G401.6 (cell line): ENCODE data around the gene CHMP4A.
A peak's percentile ranks its signal among the peaks of the same experiment; 100 is the strongest.

ENCODE experiments used
- FAIRE-seq: peaks from 2 replicates; lab custom pipeline; 2012; peaks lifted over from hg19 to GRCh38; lab: Jason Lieb, UNC

Gene CHMP4A

DNA sequence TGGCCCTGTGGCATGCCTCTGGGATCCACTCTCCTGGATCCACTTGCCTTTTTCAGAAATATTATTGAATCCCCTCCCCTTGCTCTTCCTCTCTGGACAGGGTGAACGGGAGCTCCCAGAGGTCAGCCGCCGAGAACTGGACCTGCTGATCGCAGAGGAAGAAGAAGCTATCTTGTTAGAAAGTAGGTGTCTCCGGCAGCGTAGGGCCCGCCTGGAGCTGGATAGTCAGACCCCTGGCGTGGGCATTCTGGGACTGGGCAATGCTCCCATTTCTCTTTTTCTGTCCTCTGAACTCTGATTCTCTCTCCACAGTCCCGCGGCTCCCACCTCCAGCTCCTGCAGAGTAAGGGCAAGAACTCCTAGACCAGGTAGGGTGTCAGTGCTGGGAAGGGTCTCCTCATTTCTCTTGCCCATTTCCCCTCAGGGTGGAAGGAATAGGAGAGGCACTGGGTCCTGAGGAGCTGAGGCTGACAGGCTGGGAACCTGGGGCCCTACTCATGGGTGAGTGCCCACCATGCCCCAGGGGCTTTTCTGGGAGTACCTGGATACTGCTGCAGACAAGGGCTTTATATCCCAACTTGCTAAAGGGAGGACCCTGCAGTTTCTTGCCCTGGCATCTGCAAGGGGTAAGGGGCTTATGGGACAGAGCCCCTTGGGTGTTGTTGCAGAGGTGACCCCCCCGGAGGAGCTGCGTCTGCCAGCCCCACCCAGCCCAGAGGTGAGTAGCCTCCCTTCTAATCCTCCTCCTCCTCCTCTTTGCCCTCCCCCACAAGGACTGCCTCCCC lies 36.1 kb downstream of the CHMP4A start:
- FAIRE-seq: no peak

DNA sequence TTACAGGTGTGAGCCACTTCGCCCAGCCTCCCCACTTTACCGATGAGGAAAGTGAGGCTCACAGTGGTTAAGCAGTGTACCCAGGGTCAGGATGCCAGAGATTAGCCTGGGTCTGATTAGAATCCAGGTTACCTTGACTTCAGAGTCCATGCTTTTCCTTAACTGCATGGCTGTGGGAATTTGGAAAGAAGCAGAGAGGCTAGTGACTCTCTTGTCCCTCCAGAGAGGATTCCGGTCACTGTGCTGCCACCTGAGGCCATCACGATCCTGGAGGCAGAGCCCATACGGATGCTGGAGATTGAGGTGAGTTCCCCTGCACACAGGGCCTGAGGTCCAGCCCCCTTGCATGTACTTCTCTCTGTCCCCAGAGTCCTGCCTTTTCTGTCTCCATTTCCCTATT lies 36.7 kb downstream of the CHMP4A start:
- FAIRE-seq: no peak

DNA sequence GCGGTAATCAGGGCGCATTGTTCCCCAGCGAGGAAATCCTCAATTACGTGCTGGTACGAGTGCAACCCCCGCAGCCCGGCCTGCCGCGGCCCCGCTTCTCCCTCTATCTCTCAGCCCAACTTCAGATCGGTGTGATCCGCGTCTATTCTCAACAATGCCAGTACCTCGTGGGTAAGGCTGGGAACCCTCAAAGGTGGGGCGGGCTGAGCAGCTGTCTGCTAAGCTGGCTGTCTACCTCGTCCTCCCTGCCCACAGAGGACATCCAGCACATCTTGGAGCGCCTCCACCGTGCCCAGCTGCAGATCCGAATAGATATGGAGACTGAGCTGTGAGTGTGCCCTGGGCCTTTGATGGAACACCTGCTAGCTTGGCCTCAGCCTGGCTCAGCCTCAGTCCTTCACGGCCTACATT lies 40.4 kb downstream of the CHMP4A start:
- FAIRE-seq: no peak

DNA sequence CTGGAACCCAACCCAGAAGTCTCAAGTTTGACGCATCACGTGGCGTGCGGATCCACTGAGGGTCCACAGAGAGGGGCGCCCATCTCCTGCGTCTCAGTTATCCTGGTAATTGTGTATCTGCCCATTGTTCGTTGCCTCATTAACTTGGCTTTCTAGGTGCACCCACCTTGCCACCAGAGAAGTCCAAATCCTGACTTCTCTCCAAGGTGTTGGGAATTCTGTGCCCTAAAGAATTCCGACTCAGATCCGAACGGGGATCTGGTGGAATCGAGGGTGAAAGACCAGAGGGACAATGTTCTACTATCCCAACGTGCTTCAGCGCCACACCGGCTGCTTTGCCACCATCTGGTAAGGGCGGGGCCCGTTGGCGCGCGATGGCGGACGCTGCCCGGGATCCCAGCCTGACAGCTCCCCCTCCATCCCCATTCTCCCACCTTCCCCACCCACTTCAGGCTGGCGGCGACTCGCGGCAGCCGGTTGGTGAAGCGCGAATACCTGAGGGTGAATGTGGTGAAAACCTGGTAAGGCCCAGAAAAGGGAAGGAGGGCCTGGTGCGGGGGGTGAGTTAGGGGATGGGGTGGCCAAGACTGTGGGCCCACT lies 40.9 kb downstream of the CHMP4A start:
- FAIRE-seq: no peak

DNA sequence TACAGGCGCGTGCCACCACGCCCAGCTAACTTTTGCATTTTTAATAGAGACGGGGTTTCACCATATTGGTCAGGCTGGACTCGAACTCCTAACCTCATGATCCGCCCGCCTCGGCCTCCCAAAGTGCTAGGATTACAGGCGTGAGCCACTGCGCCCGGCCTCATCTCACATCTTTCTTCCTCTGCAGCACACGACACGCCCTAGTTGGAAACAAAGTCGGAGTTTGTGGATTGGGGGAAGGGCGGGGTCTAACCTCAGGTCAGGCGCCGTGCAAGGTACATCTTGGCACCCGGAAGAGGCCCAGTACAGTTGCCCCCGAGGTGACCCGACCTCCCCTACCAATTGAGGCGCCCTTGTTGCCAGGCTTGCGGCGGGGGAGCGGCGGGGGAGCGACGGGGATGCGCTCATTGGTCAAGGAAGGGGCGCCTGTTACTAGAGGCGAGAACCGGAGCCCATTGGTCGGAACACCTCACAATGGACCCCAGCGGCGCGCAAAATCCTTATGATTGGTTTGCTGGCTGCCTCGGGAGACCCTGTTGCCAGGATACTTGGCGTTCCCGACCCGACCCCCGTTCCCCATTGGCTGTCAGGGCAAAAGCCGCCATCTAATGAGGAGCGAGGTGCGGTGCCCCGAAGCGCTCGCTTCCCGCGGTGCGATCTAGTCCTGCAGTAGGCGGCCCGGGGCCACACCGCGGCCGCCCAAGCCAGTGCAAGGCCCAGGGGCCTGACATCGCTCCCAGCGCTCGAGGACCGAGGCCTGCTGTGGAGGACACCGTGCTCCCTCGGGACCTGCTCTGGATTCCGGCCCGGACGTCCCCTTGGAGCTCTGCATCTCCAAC lies 41.6 kb downstream of the CHMP4A start, which contains the start of gene REC8:
TSS of gene REC8 (plus strand) at position 659 of the 839 bp plus-strand sequence. CDS start 473 bp downstream, outside the sequence.
- no peak for FAIRE-seq

DNA sequence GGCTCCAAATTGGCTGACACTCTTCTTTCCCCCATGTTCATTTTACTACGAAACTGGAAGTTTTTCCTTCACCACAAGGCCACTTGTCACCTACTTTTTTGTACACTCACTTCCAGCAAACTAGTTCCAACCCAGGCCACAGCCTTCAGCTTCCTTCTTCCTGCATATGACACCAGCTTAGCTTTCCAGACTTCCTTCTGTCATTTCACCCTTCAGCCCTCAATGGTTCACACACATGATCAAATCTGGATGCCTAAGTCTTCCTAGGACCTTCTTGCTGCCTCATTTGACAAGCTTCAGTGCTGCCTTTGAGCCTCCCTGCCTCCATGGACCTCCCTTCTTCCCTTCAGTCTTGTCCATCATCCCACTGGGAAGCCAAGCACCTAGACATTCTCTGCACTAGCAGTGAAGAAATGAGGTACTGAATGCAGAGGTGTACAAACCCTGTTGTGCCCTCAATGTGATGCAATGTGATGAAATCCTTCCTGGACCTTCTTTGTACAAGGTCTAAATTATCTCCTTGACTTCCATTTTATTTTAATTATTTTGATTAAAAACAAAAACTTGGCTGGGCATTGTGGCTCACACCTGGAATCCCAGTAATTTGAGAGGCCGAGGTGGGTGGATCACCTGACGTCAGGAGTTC lies 45.7 kb downstream of the CHMP4A start:
- no peak for FAIRE-seq

DNA sequence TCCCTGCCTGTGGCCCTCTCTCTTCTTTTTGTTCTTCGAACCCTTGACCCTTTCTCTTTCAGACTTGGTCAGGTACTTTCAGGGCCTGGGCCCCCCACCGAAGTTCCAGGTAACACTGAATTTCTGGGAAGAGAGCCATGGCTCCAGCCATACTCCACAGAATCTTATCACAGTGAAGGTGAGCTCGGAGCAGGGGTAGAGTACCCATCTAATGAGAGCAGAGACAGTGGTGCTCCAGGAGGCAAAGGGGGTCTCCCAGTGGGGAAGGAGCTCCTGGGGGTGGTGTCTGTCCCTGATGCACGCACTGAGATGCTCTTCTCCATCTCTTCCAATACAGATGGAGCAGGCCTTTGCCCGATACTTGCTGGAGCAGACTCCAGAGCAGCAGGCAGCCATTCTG lies 47.5 kb downstream of the CHMP4A start:
- FAIRE-seq: no peak

DNA sequence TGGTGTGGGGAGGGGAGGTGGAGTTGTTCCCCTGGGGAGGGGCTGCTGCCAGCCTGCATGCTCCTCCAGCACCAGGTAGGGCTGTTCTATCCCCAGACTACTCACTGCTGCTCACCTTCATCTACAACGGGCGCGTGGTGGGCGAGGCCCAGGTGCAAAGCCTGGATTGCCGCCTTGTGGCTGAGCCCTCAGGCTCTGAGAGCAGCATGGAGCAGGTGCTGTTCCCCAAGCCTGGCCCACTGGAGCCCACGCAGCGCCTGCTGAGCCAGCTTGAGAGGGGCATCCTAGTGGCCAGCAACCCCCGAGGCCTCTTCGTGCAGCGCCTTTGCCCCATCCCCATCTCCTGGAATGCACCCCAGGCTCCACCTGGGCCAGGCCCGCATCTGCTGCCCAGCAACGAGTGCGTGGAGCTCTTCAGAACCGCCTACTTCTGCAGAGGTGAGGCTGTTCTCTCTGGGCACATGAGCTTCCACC lies 48.7 kb downstream of the CHMP4A start:
- no peak for FAIRE-seq

DNA sequence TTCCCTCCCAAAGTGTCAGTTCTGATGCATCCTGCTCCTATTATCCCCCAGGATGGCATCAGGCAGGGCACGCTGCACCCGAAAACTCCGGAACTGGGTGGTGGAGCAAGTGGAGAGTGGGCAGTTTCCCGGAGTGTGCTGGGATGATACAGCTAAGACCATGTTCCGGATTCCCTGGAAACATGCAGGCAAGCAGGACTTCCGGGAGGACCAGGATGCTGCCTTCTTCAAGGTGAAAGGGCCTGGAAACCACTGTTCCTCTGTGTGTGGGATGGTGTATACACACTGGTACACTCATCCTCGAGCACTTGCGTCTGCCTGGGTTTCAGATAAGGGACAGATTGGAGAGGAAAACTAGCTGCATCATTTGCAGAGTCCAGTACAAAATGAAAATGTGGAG lies 51.2 kb downstream of the CHMP4A start:
- no peak for FAIRE-seq

DNA sequence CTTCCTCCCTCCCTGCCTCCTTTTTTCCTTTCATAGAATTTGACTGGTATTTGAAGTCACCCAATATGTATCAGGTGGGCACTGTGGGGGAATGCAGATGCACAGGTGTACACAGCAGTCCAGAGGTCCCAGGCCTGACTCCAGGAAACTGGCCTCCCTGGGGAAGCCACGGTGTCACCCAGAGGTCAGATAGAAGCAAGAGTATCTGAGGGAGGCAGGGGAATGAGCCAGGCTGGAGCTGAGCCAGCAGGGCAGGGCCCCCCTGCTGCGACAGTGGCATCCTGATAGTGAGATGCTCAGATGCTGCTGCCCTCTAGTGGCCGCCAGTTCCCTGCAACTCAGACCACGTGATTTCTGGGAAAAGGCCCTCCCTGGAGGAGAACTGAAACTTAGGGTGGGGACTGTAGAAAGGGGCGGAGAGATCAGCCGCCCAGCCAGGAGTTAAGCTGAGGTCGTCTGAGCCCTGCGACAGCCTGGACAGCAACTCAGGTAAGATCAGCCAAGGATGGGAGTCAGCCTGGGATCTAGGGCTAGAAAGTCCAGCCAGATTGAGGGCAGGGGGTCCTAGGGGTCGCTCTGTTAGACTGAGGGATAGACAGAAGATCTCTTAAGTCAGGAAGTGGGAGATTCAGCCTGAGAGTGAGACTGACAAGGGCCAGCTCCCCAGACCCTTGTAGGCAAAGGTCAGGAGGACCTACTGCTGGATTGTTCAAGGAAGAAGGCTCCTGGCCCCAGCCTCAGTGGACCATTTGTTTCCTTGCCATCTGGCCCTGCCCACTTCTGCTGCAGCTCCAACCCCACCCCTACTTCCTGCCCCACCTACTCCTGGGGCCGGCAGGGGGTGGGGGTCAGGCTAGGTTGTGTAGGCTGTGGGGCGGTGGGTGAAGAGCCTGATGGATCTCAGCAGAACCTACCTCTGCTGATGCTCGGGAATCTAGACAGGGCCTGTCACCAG lies 52.2 kb downstream of the CHMP4A start, which contains the start of gene IRF9:
TSS of gene IRF9 (plus strand) at position 416 of the 955 bp plus-strand sequence. CDS start 880 bp downstream, outside the sequence.
- FAIRE-seq: peak; percentile 91

DNA sequence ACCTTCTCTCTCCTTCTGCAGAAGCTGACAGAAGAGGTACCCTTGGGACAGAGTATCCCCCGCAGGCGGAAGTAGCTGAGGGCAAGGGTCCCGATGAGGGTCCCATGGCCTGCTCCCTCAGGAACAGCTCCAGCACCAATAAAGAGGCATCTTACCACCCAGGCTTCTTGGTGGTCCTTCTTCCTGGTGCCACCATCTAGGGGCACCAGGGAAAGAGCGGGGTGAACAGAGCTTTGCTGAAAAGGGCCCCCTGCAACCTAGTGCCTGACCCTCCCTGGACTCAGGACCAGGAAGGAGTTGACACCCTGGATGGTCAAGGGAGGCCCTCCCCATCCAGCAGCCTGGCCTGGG lies 52.8 kb downstream of the CHMP4A start:
- FAIRE-seq: no peak

DNA sequence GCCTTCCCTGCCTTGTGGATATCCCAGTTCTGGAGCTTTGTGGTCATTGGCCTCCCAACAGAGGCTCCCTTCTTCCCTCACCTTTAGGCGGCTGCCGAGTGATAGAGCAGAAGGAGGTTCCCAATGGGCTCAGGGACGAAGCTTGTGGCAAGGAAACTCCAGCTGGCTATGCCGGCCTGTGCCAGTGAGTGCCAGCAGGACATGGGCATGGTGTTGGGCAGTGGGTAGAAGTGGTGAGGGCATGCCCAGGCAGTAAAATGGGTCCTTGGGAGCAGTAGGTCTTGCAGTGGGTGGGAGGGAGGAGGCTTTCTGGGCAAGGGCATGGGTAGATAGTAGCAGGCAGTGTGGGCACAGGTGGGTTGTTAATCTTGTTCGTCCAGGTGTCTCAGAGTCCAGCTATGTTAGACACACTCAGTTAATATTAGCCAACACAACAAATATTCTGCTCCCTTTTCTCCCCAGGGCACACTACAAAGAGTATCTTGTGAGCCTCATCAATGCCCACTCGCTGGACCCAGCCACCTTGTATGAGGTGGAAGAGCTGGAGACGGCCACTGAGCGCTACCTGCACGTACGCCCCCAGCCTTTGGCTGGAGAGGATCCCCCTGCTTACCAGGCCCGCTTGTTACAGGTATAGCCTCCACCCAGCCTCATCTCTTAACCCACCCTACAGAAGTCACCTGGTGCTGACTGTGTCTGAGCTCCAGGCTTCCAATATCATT lies 53.4 kb downstream of the CHMP4A start:
- no peak for FAIRE-seq
